ENCODE results near the gene CCND1. TPM values are rescaled to one million over a fixed set of nuclear protein-coding genes. Genes with fewer than 3 reads are reported as not detected.

The CCND1 gene
- total and polyA plus RNA-seq, 9 of the 15 experiments (the other 6 are each of a cell fraction or from before 2014, with no cell fraction given): 0.04 to 23.3 (median 3.8) TPM

- TF ChIP-seq CREB1 (IDR thresholded peaks at IDR 0.05) (0 out of 2 replicates have a peak, but pooled peaks have one; percentile 1), CREB1 (CRISPR knock-in tag; IDR thresholded peaks at IDR 0.05) (no peak), ZNF347 (CRISPR knock-in tag; IDR thresholded peaks at IDR 0.05; ENCODE audit: low read depth) (no peak)
Measured at GRCh38 chr11:69643646-69644045, 2.7 kb downstream of the CCND1 start (continued).

GRCh38 chr11:69644071-69644961, 3.4 kb downstream of the CCND1 start:
- H3K79me2 ChIP-seq (ENCODE audit: control insufficient read depth, insufficient read depth, low read length): peaks cover 4% of the 10 kb centered on the region; the same call in 1 of the 3 replicates
- 58% methylated on average over 18 of the region's 24 CpGs for WGBS (ENCODE audit: insufficient coverage, low coverage, missing lambda C conversion rate)
- intact Hi-C loops (cut with micrococcal nuclease) (loop anchor here (5.0 to 10.0 kb wide), 4 partner anchors 202 to 1010 kb away; no protein-coding TSS in a partner anchor), in situ Hi-C loops (cut with MboI) (loop anchor here (5.0 kb wide), 3 partner anchors 197 to 537 kb away; partner anchors contain the start of gene MYEOV)
- H3K9ac ChIP-seq (ENCODE audit: insufficient read depth in 1 of 2, low read depth in 2 of 2, low read length in 2 of 2): peak overlapping the region in 1 of 2 experiments; percentile 81; a peak in 2 of 4 replicates
- no TSS peak for BruUV-seq (replicated peaks)
- peaks cover 9 to 13% of the 10 kb centered on the region in 2 experiments for H3K27me3 ChIP-seq (ENCODE audit: control insufficient read depth in 2 of 2, insufficient read depth in 2 of 2, low read length in 2 of 2)
- ChIA-PET POLR2A (interaction anchor here (0.5 to 1.1 kb wide), 5 partner anchors 26 to 547 kb away, joined by 3 to 6 read pairs (median 3); no protein-coding TSS in a partner anchor), CTCF (ENCODE audit: low intra/inter-chr PET ratio) (interaction anchor here (0.6 to 3.4 kb wide), 6 partner anchors 159 to 542 kb away, joined by 3 to 43 read pairs (median 4); no protein-coding TSS in a partner anchor)
- ATAC-seq (peak; percentile 33), FAIRE-seq (no peak), DNase-seq (ENCODE audit: extremely low read depth in 1 of 4, low spot score in 3 of 4) (peak; percentile 40 to 60 (median 52))
- no peak overlapping the region for H3K27ac ChIP-seq (ENCODE audit: extremely low read depth, low read depth, low read length)
- H3K9me1 ChIP-seq (ENCODE audit: control insufficient read depth, insufficient read depth, low read length): peaks cover 3% of the 10 kb centered on the region
- H3K4me3 ChIP-seq: no peak overlapping the region
- H4K20me1 ChIP-seq (replicated peaks; ENCODE audit: control insufficient read depth, insufficient read depth, low read length): no peaks in the 10 kb centered on the region; the same call in none of the 2 replicates
- H2AFZ ChIP-seq (ENCODE audit: low read depth, low read length): no peak overlapping the region
- no peaks in the 10 kb centered on the region for H3K9me3 ChIP-seq (replicated peaks; ENCODE audit: control insufficient read depth, insufficient read depth, low read depth, low read length)
- no peak overlapping the region for H3K4me2 ChIP-seq (ENCODE audit: insufficient read depth, low read length)
- H3K36me3 ChIP-seq (ENCODE audit: control insufficient read depth, insufficient read depth, low read length): no peaks in the 10 kb centered on the region
- H3K4me1 ChIP-seq (replicated peaks in 1 of 2; ENCODE audit: control insufficient read depth in 2 of 2, insufficient read depth in 2 of 2, low read length in 2 of 2): peaks cover 3 to 73% of the 10 kb centered on the region in 2 experiments; a peak in 4 of 5 replicates
- TF ChIP-seq, protein P1, sequence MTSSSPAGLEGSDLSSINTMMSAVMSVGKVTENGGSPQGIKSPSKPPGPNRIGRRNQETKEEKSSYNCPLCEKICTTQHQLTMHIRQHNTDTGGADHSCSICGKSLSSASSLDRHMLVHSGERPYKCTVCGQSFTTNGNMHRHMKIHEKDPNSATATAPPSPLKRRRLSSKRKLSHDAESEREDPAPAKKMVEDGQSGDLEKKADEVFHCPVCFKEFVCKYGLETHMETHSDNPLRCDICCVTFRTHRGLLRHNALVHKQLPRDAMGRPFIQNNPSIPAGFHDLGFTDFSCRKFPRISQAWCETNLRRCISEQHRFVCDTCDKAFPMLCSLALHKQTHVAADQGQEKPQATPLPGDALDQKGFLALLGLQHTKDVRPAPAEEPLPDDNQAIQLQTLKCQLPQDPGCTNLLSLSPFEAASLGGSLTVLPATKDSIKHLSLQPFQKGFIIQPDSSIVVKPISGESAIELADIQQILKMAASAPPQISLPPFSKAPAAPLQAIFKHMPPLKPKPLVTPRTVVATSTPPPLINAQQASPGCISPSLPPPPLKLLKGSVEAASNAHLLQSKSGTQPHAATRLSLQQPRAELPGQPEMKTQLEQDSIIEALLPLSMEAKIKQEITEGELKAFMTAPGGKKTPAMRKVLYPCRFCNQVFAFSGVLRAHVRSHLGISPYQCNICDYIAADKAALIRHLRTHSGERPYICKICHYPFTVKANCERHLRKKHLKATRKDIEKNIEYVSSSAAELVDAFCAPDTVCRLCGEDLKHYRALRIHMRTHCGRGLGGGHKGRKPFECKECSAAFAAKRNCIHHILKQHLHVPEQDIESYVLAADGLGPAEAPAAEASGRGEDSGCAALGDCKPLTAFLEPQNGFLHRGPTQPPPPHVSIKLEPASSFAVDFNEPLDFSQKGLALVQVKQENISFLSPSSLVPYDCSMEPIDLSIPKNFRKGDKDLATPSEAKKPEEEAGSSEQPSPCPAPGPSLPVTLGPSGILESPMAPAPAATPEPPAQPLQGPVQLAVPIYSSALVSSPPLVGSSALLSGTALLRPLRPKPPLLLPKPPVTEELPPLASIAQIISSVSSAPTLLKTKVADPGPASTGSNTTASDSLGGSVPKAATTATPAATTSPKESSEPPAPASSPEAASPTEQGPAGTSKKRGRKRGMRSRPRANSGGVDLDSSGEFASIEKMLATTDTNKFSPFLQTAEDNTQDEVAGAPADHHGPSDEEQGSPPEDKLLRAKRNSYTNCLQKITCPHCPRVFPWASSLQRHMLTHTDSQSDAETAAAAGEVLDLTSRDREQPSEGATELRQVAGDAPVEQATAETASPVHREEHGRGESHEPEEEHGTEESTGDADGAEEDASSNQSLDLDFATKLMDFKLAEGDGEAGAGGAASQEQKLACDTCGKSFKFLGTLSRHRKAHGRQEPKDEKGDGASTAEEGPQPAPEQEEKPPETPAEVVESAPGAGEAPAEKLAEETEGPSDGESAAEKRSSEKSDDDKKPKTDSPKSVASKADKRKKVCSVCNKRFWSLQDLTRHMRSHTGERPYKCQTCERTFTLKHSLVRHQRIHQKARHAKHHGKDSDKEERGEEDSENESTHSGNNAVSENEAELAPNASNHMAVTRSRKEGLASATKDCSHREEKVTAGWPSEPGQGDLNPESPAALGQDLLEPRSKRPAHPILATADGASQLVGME (CRISPR knock-in tag; IDR thresholded peaks at IDR 0.05): no peak
- TF ChIP-seq MYNN (IDR thresholded peaks at IDR 0.05) (no peak), MYNN (CRISPR knock-in tag; IDR thresholded peaks at IDR 0.05) (no peak), EGR1 (conservative IDR thresholded peaks at IDR 0.05) (no peak), TSHZ1 (CRISPR knock-in tag; IDR thresholded peaks at IDR 0.05) (no peak), SLC30A9 (CRISPR knock-in tag; IDR thresholded peaks at IDR 0.05) (no peak), MXI1 (IDR thresholded peaks at IDR 0.05; ENCODE audit: low read depth, low read length) (no peak)
